Esophagus squamous epithelium (tissue), 4 donors: ENCODE data around the gene PCDHB16.

Experiments
- POLR2A ChIP-seq, 4 donors: fragments of 450-650 bp; IDR thresholded peaks; one replicate each; pipeline ENCODE4 v1.6.1; 2017; ENCODE audit warnings: antibody characterized with exemption in 4 of 4, mild to moderate bottlenecking in 4 of 4, moderate library complexity in 3 of 4
- TF ChIP-seq, protein P1 (sequence below), 6 experiments: fragments of 450-650 bp in 4 of 6; fragments of 200-600 bp in 2 of 6; sonication (generic) in 2 of 6; IDR thresholded peaks; one replicate each; pipeline ENCODE4 v1.5.1; 2016 to 2019; ENCODE audit warnings: antibody characterized with exemption in 6 of 6, mild to moderate bottlenecking in 4 of 6, moderate library complexity in 4 of 6

DNA sequence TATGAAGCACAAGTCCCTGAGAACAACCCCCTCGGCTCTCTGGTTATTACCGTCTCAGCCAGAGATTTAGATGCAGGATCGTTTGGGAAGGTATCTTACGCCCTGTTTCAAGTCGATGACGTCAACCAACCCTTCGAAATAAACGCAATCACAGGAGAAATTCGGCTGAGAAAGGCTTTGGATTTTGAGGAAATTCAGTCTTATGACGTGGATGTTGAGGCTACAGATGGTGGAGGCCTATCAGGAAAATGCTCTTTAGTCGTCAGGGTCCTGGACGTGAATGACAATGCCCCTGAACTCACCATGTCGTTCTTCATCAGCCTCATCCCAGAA is 31.2 kb upstream of the PCDHB16 start:
- TF ChIP-seq, protein P1, sequence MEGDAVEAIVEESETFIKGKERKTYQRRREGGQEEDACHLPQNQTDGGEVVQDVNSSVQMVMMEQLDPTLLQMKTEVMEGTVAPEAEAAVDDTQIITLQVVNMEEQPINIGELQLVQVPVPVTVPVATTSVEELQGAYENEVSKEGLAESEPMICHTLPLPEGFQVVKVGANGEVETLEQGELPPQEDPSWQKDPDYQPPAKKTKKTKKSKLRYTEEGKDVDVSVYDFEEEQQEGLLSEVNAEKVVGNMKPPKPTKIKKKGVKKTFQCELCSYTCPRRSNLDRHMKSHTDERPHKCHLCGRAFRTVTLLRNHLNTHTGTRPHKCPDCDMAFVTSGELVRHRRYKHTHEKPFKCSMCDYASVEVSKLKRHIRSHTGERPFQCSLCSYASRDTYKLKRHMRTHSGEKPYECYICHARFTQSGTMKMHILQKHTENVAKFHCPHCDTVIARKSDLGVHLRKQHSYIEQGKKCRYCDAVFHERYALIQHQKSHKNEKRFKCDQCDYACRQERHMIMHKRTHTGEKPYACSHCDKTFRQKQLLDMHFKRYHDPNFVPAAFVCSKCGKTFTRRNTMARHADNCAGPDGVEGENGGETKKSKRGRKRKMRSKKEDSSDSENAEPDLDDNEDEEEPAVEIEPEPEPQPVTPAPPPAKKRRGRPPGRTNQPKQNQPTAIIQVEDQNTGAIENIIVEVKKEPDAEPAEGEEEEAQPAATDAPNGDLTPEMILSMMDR (IDR thresholded peaks at IDR 0.05), result no peak
- TF ChIP-seq POLR2A (IDR thresholded peaks at IDR 0.05), result no peak
